Tibial nerve (tissue), 3 donors: ENCODE measurements around the gene SRGAP3.

Experiments used
- POLR2A ChIP-seq, 2 donors: fragments of 450-650 bp; IDR thresholded peaks; one replicate each; pipeline ENCODE4 v1.6.1; 2017; ENCODE audit warnings: antibody characterized with exemption in 2 of 2, mild to moderate bottlenecking in 2 of 2, moderate library complexity in 2 of 2
- TF ChIP-seq, protein P1 (sequence below), 5 experiments: fragments of 200-600 bp in 3 of 5; fragments of 450-650 bp in 2 of 5; sonication (generic) in 3 of 5; IDR thresholded peaks; one replicate each; pipeline ENCODE4 v1.5.1; 2016 to 2019; ENCODE audit warnings: antibody characterized with exemption in 5 of 5, mild to moderate bottlenecking in 3 of 5, moderate library complexity in 2 of 5

GRCh38 chr3:9130345-9131305 lies 118.8 kb downstream of the SRGAP3 start:
- TF ChIP-seq, protein P1, sequence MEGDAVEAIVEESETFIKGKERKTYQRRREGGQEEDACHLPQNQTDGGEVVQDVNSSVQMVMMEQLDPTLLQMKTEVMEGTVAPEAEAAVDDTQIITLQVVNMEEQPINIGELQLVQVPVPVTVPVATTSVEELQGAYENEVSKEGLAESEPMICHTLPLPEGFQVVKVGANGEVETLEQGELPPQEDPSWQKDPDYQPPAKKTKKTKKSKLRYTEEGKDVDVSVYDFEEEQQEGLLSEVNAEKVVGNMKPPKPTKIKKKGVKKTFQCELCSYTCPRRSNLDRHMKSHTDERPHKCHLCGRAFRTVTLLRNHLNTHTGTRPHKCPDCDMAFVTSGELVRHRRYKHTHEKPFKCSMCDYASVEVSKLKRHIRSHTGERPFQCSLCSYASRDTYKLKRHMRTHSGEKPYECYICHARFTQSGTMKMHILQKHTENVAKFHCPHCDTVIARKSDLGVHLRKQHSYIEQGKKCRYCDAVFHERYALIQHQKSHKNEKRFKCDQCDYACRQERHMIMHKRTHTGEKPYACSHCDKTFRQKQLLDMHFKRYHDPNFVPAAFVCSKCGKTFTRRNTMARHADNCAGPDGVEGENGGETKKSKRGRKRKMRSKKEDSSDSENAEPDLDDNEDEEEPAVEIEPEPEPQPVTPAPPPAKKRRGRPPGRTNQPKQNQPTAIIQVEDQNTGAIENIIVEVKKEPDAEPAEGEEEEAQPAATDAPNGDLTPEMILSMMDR (IDR thresholded peaks at IDR 0.05), result no peak
- TF ChIP-seq POLR2A (IDR thresholded peaks at IDR 0.05), result no peak
